SH-SY5Y (cell line): ENCODE results near the gene CRACDL.

ENCODE experiments used
- GATA2 ChIP-seq: IDR thresholded peaks from 2 replicates; pipeline ENCODE4 v1.6.1; 2011; ENCODE audit warnings: mild to moderate bottlenecking, low read depth, low read length
- GATA3 ChIP-seq: IDR thresholded peaks from 2 replicates; pipeline ENCODE4 v1.6.1; 2011; ENCODE audit warnings: low read depth, mild to moderate bottlenecking, low read length, moderate library complexity

The CRACDL gene

DNA sequence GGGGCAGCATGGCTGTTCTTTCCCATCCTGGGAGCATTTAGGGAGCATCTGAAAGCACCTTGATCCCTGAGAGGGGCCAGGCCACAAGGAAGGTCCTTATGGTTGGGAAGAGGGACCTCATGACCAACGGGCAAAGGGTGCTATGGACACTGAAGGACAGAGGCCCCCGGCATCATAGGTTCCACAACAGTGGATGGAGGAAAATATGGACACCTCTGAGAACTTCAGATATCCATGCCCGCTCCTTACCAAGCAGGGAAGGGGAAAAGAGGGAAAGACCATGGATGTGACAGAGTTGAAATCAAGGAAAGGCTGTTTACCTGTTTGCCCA is 111.0 kb downstream of the CRACDL start:
- TF ChIP-seq GATA3 (no peak), GATA2 (no peak)

DNA sequence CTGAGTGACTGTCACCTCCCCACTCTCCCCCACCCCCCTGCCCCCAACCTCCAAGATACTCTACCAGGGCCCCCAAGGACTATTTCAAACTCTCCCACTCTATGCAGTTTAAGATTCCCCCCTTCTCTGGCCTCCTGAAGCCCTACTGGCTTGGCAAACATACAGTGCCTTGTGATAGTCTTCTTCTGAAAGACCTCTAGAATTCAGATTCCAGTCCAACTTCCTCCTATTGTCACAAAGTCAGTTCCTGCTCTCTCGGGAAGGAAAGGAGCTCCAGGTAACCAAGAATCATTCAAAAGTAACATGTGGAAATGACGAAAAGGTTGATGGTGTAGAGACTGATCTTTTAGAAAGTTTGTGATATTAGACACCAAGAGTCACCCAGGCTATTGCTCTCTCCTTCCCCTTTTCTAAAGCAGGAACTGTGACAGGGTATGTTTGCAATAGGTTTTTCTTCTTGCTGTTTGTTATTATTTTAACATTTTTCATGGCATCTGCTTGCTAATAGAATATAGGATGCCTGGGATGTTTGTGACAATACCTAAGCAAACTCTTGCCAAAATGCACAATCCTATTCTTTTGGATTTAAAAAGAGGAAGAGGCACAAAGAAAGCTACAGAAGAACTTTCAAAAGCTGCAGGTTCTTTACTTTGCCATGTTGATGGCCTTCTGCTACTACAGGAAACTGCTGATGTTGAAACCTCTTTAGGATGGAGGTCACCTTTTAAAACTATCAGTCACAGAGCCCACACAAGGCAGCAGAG is 111.6 kb downstream of the CRACDL start:
- TF ChIP-seq GATA2 (no peak), GATA3 (no peak)

GRCh38 chr2:98823196-98824170 is 112.5 kb downstream of the CRACDL start:
- TF ChIP-seq GATA2 (no peak), GATA3 (no peak)

DNA sequence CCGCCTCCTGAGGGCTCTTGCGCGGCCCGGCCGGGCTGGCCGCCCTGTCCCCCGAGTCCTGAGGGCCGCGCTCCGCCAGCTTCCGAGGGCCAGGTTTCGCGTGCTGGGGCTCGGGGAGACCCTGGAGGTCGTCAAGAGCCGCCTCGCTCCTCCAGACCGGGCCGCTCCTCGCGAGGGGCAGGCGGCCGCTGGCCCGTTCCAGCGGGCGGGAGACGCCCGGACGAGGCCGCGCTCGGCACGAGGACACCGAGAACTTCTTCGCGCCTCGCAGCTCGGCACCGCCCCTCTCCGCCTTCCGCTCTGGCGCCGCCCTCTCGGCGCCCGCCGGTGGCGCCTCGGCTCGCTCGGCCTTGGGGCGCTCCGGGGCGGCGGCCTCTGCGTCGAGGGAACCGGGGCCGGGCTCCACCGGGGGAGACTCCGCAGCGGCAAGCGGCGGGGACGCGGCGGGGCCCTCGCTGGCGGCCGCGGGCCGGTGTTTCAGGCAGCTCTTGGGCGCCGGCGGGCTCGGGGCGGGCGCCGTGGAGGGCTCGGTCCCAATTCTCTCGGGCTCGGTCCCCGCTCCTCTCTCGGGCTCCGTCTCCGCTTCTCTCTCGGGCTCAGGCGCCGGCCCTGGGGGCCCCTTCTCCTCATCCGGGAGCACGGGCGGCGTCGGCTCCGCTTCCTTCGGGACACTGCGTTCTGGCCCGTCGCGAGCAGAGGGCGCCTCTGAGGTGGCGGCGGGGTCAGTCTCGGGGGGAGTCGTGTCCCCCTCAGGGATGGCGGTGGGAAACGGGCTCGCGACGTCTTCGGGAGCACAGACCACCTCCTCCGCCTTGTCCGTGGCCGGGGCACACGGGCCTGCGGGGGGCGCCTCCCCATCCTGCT is 113.5 kb downstream of the CRACDL start:
- TF ChIP-seq GATA3: no peak
- TF ChIP-seq GATA2: no peak

DNA sequence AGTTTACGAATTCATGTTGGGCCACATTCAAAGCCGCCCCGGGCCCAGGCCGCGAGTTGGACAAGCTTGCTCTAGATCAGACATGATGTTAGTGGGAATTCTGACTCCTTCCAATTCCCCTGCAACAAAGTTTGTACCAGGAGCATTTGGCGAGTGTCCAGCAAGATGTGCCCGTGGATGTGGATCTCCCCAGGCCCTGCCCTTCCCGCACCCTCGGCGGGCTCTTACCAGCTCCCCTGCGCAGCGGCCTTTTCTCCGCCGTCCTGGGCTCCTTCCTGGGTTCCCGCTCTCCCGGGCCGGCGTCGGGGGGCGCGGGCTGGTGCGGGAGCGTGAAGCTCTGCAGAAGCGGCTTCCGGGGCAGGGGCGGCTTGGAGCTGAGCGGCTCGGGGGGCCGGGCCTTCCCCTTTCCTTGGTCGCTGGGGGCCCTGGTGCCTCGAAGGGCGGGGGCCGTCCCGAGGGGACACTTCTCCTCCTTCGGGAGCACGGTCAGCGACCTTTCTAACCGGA is 114.3 kb downstream of the CRACDL start:
- TF ChIP-seq GATA2 (no peak), GATA3 (no peak)

GRCh38 chr2:98819231-98819766 is 116.7 kb downstream of the CRACDL start:
- TF ChIP-seq GATA3 (no peak), GATA2 (no peak)

DNA sequence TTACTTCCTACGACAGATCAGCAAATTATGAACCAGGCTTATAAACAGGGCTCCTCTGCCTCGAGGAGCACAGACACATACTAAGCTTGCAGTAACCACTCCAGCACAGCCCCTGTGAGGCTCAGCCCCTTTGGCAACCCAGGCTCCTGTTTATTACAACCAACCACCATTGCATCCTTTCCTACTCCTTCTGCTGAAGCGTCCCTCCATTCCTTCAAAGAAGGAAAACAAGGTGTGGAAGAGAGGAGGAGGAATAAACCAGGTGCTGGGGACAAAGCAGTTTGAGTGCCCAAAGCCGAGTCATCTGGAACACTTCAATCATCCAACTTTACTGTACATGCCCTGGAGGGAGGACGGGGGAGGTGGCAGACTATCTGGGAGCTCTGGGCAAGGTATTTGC is 117.9 kb downstream of the CRACDL start:
- no peak for TF ChIP-seq GATA3
- TF ChIP-seq GATA2: no peak

DNA sequence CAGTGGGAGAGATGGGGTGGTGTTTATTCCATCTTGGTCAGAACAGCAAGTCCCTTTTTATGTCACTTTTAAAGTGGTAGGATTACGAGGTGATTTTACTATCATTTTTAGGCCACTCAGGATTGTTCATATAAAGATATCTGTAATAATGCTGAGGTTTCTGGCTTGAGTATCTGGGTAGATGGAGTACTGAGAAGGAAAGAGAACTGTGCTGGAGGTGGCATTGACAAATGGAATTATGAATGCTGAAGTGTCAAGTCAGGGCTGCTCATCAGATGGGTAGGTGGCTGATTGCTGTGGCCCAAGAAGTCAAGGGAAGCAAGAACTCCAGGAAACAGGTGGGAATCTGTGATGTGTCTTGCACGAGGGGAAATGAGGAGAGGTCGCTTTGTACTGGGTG is 119.7 kb downstream of the CRACDL start:
- TF ChIP-seq GATA2: no peak
- TF ChIP-seq GATA3: no peak

GRCh38 chr2:98815795-98816194 is 120.2 kb downstream of the CRACDL start:
- TF ChIP-seq GATA3 (no peak), GATA2 (no peak)

DNA sequence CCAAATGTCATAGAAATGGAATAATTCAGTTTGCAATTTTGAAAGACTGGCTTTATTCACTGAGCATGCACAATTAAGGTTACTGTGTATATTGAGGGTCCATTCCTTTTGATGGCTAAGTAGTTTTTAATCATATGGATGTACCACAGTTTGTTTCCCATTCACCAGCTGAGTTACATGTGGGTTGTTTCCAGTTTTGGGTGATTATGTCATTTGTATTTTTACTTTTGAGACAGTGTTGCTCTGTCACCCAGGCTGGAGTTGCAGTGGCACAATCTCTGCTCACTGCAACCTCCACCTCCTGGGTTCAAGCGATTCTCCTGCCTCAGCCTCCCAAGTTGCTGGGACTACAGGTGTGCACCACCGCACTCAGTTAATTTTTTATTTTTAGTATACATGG is 124.3 kb downstream of the CRACDL start:
- TF ChIP-seq GATA3: no peak
- no peak for TF ChIP-seq GATA2

GRCh38 chr2:98810588-98810928 is 125.5 kb downstream of the CRACDL start:
- TF ChIP-seq GATA2: no peak
- no peak for TF ChIP-seq GATA3

- no peak for TF ChIP-seq GATA2
- no peak for TF ChIP-seq GATA3
Observed at GRCh38 chr2:98809878-98810587, 126.0 kb downstream of the CRACDL start.

DNA sequence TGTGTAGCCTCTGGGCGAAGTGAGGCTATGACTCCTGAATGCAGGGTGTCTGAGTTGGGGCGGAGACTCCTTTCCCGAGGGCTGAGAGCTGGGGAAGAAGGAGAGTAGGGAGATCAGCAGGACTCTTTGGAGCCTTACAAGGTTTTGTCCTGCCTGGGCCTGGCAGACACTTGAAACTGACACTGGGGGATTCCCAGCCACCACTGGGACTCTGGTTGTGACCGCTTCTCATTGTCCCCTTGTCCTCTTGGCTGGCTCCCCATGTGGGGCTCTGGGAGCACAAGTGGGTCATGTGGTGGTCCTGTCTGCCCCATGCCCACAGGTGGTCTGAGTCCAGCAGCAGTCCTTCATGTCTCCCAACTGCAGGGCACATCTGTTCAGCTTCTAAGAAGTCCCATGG is 126.9 kb downstream of the CRACDL start:
- TF ChIP-seq GATA2 (no peak), GATA3 (no peak)
